ENCODE data around the gene ATP1B4.
A peak's percentile ranks its signal among the peaks of the same experiment; 100 is the strongest.

ATP1B4 gene

DNA sequence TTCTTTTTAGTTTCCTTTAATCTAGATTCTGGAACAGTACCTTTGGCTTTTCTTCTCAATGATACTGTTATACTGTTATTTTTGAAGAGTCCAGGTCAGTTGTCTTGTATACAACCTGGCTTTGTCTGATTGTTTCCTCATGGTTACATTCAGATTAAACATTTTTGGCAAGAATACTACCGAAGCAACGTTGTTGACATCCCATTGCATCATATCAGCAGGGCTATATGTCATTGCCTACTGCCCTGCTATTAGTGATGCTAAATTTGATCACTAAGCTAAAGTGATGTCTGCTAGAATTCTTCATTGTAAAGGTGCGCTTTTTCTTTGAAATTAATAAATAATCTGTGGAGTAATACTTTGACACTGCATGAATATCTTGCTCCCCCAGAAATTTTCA is 5.8 kb upstream of the ATP1B4 start:
- no peak for ATAC-seq (replicated peaks)

DNA sequence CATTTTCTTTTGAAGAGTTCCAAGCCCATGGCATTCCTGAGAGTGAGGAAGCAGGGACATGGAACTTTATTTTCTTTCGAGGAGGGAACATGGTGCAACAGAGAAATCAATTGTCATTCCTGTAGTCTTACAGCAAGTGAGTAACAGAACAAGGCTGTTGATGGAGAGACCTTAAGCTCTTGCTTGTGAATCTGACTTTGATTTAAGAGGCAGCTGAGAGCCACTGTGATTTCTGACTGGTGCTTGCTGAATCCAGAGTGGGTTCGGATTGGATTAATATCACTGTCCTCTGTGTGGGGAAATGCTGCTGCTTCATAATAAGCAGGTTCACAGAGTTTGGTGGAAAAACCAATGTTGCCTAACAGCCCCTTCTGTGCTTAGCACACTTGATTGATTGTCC is 4.7 kb upstream of the ATP1B4 start:
- DNase-seq = no peak
- H3K4me3 Mint-ChIP-seq = no peak overlapping the region
- no peak overlapping the region for H3K27ac Mint-ChIP-seq
- peaks cover 0 to 9% of the 10 kb centered on the region in 2 donors for H3K27me3 Mint-ChIP-seq
- H3K36me3 Mint-ChIP-seq (ENCODE audit: insufficient read depth) = no peaks in the 10 kb centered on the region
- no peak for ATAC-seq (replicated peaks)
- H3K4me1 Mint-ChIP-seq (ENCODE audit: low read depth in 2 of 2) = no peaks in the 10 kb centered on the region
- H3K9me3 Mint-ChIP-seq = no peaks in the 10 kb centered on the region

More for the DNA sequence above, 5.8 kb upstream of the ATP1B4 start:
- Mint-ChIP-seq H3K27me3 (peaks cover 0 to 9% of the 10 kb centered on the region in 2 donors), H3K9me3 (no peaks in the 10 kb centered on the region), H3K4me1 (ENCODE audit: low read depth in 2 of 2) (no peaks in the 10 kb centered on the region), H3K27ac (no peak overlapping the region), H3K4me3 (no peak overlapping the region), H3K36me3 (ENCODE audit: insufficient read depth) (no peaks in the 10 kb centered on the region)
- no peak for DNase-seq

DNA sequence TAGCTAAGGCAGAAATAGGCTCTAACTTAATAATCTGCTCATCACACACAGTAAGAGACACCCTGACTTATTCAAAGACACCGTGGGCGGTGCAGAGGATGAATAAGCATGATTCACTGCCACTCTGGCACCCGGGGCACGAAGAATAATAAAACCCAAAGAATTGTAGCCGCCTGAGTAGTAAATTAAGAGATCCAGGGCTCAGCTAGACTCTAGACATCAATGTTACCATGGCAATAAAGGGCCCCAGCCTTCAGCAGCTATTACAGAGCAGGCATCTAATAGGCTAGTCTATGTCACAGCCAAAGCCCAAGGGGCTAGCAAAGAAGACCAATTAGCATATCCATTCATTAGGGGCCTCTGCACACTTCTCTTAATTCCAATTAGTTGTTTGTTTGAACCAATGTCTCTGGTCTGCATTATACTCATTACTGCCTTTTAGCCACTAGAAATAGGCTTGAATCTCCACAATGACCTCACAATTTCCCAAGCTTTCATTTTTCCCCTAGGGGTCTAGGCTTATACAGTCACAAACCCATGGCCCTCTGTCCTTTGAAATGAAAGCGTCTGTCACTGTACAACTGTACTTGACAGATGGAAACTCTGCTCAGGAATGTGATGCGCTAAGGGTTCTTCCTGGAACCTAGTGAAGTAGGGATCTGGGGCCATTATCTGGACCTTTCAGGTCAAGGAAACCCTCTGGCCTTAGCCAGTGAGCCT is 3.0 kb upstream of the ATP1B4 start:
- ATAC-seq (replicated peaks) (no peak), DNase-seq (no peak)
- Mint-ChIP-seq H3K36me3 (ENCODE audit: insufficient read depth) (no peaks in the 10 kb centered on the region), H3K27ac (no peak overlapping the region), H3K4me3 (no peak overlapping the region), H3K9me3 (no peaks in the 10 kb centered on the region), H3K27me3 (peaks cover 0 to 17% of the 10 kb centered on the region in 2 donors), H3K4me1 (ENCODE audit: low read depth in 2 of 2) (no peaks in the 10 kb centered on the region)

DNA sequence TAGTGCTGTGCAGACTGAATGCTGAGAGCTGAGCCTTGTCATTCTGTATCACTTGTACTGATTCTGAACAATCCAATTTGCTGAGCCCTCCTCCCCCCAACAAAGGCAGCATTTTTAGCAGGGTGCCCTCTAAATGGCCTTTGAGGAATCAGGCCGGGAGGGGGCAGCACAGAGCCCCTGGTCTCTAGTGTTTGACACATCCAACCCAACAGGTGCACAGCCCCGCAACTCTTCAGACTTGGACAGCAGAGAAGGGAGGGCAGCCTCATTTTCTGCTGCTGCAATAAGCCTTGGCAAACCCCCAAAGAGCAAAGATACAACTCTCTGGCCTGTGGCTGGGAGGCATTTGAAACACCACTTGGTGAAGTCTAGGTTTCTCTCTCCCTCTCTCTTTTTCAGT is 3.4 kb downstream of the ATP1B4 start:
- DNase-seq (peak; percentile 30 to 43 (median 34)), ATAC-seq (replicated peaks) (peak; percentile 66)
- no peaks in the 10 kb centered on the region for H3K9me3 Mint-ChIP-seq
- H3K36me3 Mint-ChIP-seq (ENCODE audit: insufficient read depth) = no peaks in the 10 kb centered on the region
- no peak overlapping the region for H3K4me3 Mint-ChIP-seq
- no peak overlapping the region for H3K27ac Mint-ChIP-seq
- H3K4me1 Mint-ChIP-seq (ENCODE audit: low read depth in 2 of 2) = no peaks in the 10 kb centered on the region
- peaks cover 0 to 11% of the 10 kb centered on the region in 2 donors for H3K27me3 Mint-ChIP-seq

DNA sequence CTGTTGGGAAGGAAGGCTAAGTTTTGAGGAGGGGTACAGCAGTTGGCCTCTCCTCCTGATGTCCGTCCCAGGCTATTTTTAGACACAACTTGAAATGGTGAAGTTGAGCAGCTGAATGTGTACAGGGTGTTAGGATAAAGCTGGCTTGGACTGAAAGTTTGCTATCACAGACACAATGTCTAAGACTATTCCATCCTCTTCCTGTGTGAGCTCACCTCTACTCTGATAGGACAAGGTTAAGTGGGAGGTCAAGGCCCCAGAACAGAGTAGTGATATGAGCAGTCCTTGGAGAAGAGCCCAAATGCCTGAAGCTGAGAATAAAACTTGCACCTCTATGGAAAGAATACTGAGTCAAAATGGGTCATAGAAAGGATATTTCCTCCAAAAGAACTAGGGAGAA is 4.1 kb downstream of the ATP1B4 start:
- Mint-ChIP-seq H3K36me3 (ENCODE audit: insufficient read depth) (no peaks in the 10 kb centered on the region), H3K9me3 (no peaks in the 10 kb centered on the region), H3K27me3 (peaks cover 0 to 8% of the 10 kb centered on the region in 2 donors), H3K27ac (no peak overlapping the region), H3K4me1 (ENCODE audit: low read depth in 2 of 2) (no peaks in the 10 kb centered on the region), H3K4me3 (no peak overlapping the region)
- ATAC-seq (replicated peaks) = no peak
- no peak for DNase-seq

DNA sequence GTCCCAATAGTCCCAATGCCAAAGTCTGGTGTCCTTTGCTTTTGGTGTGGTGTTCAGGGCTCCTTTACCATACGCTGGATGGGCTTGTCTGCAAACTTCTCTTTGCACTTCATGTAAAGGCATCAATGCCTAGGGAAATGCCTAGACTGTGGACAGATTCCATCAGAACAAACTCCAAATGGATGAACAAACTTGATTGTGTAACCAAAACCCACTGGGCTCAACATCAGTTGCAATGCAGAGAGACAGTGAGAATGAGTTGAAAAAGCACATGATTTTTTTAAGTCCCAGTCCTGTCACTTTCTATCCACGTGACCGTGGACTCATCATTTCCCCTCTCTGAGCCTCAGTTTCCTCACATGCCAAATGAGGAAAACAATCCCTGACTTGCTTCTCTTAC is 4.9 kb downstream of the ATP1B4 start:
- peaks cover 0 to 8% of the 10 kb centered on the region in 2 donors for H3K27me3 Mint-ChIP-seq
- no peaks in the 10 kb centered on the region for H3K36me3 Mint-ChIP-seq (ENCODE audit: insufficient read depth)
- no peaks in the 10 kb centered on the region for H3K4me1 Mint-ChIP-seq (ENCODE audit: low read depth in 2 of 2)
- ATAC-seq (replicated peaks) (no peak), DNase-seq (no peak)
- no peak overlapping the region for H3K27ac Mint-ChIP-seq
- H3K4me3 Mint-ChIP-seq = no peak overlapping the region
- H3K9me3 Mint-ChIP-seq = no peaks in the 10 kb centered on the region

DNA sequence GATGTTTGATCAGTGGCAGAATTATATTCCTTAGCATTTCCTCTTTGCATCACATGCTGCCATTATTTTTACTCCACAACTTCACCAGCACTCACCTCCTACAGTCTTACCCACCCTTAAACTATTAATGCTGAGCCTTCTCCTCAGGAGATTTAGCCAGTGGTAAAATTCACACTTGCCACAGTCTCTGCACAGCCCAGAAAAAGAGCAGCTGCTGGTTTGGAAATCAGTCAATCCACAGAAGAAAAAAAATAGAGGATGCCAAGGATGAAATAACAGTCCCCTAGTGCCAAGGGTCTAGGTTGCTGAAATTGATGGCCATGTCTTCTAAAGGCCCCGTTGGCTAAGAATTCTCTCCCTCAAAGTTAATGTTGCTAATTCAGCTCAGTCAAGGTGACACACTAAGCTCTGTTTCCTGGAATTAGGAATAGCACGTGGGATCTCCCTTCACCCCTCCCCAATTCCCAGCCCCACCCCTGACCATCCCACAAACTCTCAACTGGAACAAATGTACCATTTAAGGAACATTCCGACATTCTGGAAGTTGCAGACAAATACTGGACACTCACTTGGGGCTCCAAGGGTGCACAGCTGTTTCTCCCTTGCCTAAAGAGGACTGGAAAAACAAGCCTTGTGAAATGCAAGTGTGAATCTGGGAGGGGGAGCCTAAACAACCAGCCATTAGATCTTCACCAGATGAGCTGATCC is 5.7 kb downstream of the ATP1B4 start:
- no peaks in the 10 kb centered on the region for H3K9me3 Mint-ChIP-seq
- H3K4me1 Mint-ChIP-seq (ENCODE audit: low read depth in 2 of 2) = no peaks in the 10 kb centered on the region
- ATAC-seq (replicated peaks) (no peak), DNase-seq (no peak)
- H3K27ac Mint-ChIP-seq = no peak overlapping the region
- peaks cover 0 to 6% of the 10 kb centered on the region in 2 donors for H3K27me3 Mint-ChIP-seq
- H3K36me3 Mint-ChIP-seq (ENCODE audit: insufficient read depth) = no peaks in the 10 kb centered on the region
- no peak overlapping the region for H3K4me3 Mint-ChIP-seq

DNA sequence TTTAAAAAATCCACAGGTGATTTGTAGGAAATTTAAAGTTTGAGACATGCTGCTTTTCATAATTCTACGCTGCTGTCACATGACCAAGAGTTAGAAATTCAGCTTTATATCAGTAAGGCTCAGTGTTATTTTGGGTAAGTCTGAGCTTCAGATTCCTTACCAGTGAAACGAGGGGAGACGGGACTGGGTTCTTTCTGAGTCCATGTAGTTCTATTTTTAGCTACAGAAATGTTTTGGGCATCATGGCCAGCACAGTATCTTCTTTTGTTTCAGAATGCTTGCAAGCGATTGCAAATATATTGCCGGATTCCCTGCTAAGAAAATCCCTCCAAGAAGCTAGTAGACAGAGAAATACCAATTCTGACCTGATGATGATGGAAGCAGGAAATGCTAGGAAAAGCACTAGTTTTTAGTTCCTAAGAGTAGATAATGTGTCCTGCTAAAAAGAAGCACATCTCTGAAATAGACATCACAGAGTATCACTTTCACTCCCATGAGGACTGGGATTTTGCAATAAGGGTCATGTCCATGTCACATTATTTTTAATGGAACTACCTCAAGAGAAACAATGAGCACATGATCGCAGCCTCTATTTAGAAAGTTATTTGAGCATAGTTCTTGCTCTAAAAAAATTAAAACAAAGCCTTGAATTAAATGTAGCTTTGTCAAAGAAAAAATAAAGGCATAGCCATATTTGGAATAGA is 10.9 kb downstream of the ATP1B4 start:
- no peak for DNase-seq
- H3K36me3 Mint-ChIP-seq (ENCODE audit: insufficient read depth) = no peaks in the 10 kb centered on the region
- H3K4me3 Mint-ChIP-seq = no peak overlapping the region
- no peak overlapping the region for H3K27ac Mint-ChIP-seq
- peaks cover 0 to 5% of the 10 kb centered on the region in 2 donors for H3K27me3 Mint-ChIP-seq
- H3K9me3 Mint-ChIP-seq = no peaks in the 10 kb centered on the region
- no peak for ATAC-seq (replicated peaks)
- H3K4me1 Mint-ChIP-seq (ENCODE audit: low read depth in 2 of 2) = no peaks in the 10 kb centered on the region

DNA sequence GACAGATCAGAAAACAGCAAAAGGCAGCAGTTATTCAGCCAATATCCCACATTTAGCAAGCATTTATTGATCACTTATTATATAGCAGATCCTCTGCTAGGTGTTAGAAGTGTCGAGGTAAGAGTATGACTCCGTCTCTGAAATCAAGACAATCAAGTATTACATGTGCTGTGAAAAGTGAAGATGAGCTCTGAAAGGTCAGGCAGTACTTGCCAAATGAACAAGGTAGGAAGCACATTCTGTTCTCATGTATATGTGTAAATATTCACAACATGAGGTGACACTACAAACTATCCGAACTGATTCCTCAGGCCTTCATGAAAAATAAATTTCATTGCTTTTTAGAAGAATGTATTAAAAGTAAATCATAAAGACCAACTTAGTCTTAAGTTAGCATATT is 15.3 kb downstream of the ATP1B4 start:
- Mint-ChIP-seq H3K9me3 (no peaks in the 10 kb centered on the region), H3K27me3 (peaks cover 10% of the 10 kb centered on the region in 2 donors), H3K27ac (no peak overlapping the region), H3K4me3 (no peak overlapping the region), H3K4me1 (ENCODE audit: low read depth in 2 of 2) (peaks cover 0 to 2% of the 10 kb centered on the region in 2 donors), H3K36me3 (ENCODE audit: insufficient read depth) (no peaks in the 10 kb centered on the region)
- ATAC-seq (replicated peaks) (no peak), DNase-seq (no peak)

DNA sequence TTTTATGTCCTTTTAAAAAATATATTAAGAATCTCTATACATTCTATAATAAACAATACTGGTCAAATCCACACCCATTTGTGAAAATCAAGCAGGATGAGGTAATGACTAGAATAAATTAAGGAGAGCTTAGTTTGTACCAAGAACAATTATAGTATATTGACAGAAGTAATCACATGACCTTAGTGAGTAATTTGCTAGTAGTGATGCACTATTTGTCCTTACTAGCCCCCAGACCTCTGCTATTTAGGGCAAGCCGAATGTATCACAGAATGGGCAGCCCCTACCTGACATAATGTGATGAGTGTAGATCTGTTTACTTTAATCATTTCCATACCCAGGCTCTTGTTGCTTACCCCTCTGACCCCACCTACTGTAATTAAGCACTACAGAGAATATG is 15.8 kb downstream of the ATP1B4 start:
- no peaks in the 10 kb centered on the region for H3K36me3 Mint-ChIP-seq (ENCODE audit: insufficient read depth)
- H3K4me3 Mint-ChIP-seq = no peak overlapping the region
- H3K9me3 Mint-ChIP-seq = no peaks in the 10 kb centered on the region
- peaks cover 10% of the 10 kb centered on the region in 2 donors for H3K27me3 Mint-ChIP-seq
- peaks cover 0 to 2% of the 10 kb centered on the region in 2 donors for H3K4me1 Mint-ChIP-seq (ENCODE audit: low read depth in 2 of 2)
- H3K27ac Mint-ChIP-seq = no peak overlapping the region
- no peak for DNase-seq
- no peak for ATAC-seq (replicated peaks)

DNA sequence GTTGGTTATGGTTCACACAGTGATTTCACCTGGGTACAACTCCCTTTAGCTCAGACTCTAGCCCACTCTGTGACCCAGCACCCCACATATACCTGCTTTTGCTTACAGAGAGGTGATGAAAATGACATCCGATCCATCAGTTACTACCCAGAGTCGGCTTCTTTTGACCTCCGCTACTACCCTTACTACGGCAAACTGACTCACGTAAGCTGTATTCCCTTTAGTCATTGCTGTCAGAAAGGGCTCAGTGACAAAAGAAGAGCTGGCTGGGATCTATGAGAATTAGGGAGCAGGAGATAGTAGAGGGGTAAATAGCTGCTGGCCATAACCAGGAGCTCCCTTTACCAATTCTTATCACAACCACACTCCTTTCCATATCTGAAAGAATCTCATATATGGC is 16.7 kb downstream of the ATP1B4 start:
- no peak overlapping the region for H3K4me3 Mint-ChIP-seq
- DNase-seq = no peak
- peaks cover 0 to 2% of the 10 kb centered on the region in 2 donors for H3K4me1 Mint-ChIP-seq (ENCODE audit: low read depth in 2 of 2)
- no peaks in the 10 kb centered on the region for H3K9me3 Mint-ChIP-seq
- peaks cover 10% of the 10 kb centered on the region in 2 donors for H3K27me3 Mint-ChIP-seq
- no peak for ATAC-seq (replicated peaks)
- no peak overlapping the region for H3K27ac Mint-ChIP-seq
- no peaks in the 10 kb centered on the region for H3K36me3 Mint-ChIP-seq (ENCODE audit: insufficient read depth)

DNA sequence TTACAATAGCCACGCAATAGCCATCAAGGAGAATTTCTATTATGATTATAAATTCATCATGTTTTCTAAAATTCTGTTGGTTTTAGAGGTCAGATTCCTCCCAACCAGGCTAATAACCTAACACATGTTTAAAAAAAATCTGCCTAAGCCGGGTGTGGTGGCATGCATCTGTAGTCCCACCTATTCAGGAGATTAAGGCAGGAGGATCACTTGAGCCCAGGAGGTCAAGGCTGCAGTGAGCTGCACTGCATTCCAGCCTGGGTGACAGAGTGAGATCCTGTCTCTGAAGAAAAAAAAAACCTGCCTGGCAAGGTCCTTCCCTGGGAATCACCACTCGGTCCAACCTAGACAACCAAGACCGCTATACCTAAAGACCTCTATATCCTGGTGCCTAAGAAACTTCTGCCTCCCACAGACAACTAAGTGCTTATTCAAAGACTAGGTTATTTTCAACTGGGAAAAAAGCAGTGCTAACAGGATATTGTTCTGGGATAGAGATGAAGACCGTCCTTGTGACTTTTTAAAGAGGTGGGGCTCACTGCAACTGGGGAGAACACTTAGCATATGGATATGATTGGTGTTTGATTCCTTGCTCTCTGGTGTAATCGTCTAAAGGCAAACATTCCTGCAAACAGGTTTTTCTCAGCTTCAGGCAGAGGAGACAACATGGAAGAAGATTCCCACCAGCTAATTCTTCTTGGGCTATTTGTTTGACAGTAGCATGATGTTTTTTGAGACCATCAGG is 18.2 kb downstream of the ATP1B4 start:
- no peak overlapping the region for H3K4me3 Mint-ChIP-seq
- H3K36me3 Mint-ChIP-seq (ENCODE audit: insufficient read depth) = no peaks in the 10 kb centered on the region
- DNase-seq = no peak
- H3K9me3 Mint-ChIP-seq = no peaks in the 10 kb centered on the region
- H3K27me3 Mint-ChIP-seq = peaks cover 11 to 20% of the 10 kb centered on the region in 2 donors
- no peak for ATAC-seq (replicated peaks)
- no peak overlapping the region for H3K27ac Mint-ChIP-seq
- H3K4me1 Mint-ChIP-seq (ENCODE audit: low read depth in 2 of 2) = peaks cover 0 to 2% of the 10 kb centered on the region in 2 donors

DNA sequence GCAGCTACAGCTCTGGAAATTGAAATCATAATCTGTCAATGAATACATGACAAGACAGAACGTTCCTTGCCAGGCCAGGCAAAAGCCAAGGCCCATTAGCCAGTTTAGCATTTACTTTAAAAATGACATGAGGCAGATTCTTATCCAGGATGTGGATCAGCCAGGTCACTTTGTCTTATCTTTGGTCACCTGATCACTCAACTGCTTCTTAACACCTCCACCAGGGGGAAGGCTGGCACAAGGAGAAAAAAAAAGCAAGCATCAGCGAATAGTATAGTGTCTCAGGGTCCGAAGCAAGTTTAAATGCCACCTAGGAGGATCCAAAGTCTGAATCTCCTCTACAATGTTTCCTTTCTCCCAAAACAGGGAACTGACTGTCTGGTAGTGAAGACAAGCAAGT is 18.8 kb downstream of the ATP1B4 start:
- peak; percentile 69 for ATAC-seq (replicated peaks)
- no peaks in the 10 kb centered on the region for H3K36me3 Mint-ChIP-seq (ENCODE audit: insufficient read depth)
- peaks cover 0 to 2% of the 10 kb centered on the region in 2 donors for H3K4me1 Mint-ChIP-seq (ENCODE audit: low read depth in 2 of 2)
- DNase-seq = peak; percentile 1 to 14 (median 1)
- peaks cover 11 to 20% of the 10 kb centered on the region in 2 donors for H3K27me3 Mint-ChIP-seq
- H3K9me3 Mint-ChIP-seq = no peaks in the 10 kb centered on the region
- H3K27ac Mint-ChIP-seq = no peak overlapping the region
- no peak overlapping the region for H3K4me3 Mint-ChIP-seq
